Panc1 (cell line): ENCODE measurements around the gene AHRR. TPM values are rescaled to one million over a fixed set of nuclear protein-coding genes. Genes with fewer than 3 reads are reported as not detected.
A peak's percentile ranks its signal among the peaks of the same experiment; 100 is the strongest.

Experiments
- ATAC-seq: fragments of 200-7000 bp; cut with Tn5 transposase; 2 replicates; pipeline ENCODE4 v1.9.1; 2020; ENCODE audit warnings: mild to moderate bottlenecking, moderate library complexity
- BruUV-seq: library from RNA; stranded (reverse); fragments of 400-500 nt; replicated peaks from 2 replicates; lab custom pipeline; 2021; lab: Mats Ljungman, UMichigan
- CTCF ChIA-PET: fragments of 300-600 bp; sonication (Branson Sonifier 250); formaldehyde crosslinking; loops from one replicate; lab custom pipeline; 2022; ENCODE audit warnings: antibody characterized with exemption; lab: Charles Lee
- POLR2A ChIA-PET: fragments of 300-600 bp; sonication (Branson Sonifier 250); formaldehyde crosslinking; loops from one replicate; lab custom pipeline; 2022; ENCODE audit warnings: antibody characterized with exemption; lab: Charles Lee
- DNase-seq: peaks from one replicate; pipeline ENCODE4 v3.0.0-alpha.2; 2010; ENCODE audit warnings: low read depth, low spot score
- H3K27ac ChIP-seq: 2 replicates; pipeline ENCODE4 v1.5.1; 2011; ENCODE audit warnings: mild to moderate bottlenecking, low read length, inconsistent platforms
- H3K27me3 ChIP-seq: fragments of 200-500 bp; sonication (Bioruptor generic); 2 replicates; pipeline ENCODE4 v1.6.0; 2014; ENCODE audit warnings: low read length, inconsistent platforms; ENCODE audit not compliant: control insufficient read depth, insufficient read depth
- H3K36me3 ChIP-seq: fragments of 200-500 bp; sonication (Bioruptor generic); 2 replicates; pipeline ENCODE4 v1.5.1; 2014; ENCODE audit warnings: inconsistent platforms, mild to moderate bottlenecking, low read length, moderate library complexity; ENCODE audit not compliant: control insufficient read depth, insufficient read depth
- H3K4me1 ChIP-seq: 2 replicates; pipeline ENCODE4 v1.5.1; 2011; ENCODE audit warnings: inconsistent platforms, mild to moderate bottlenecking, low read length, moderate library complexity; ENCODE audit not compliant: control insufficient read depth, insufficient read depth
- H3K4me3 ChIP-seq, 2 experiments: 2 replicates each; pipeline ENCODE4 v1.5.1; 2011 to 2012; ENCODE audit warnings: low read depth in 2 of 2, low read length in 2 of 2, mild to moderate bottlenecking in 2 of 2, inconsistent platforms in 1 of 2, moderate library complexity in 1 of 2
- H3K9me3 ChIP-seq: fragments of 200-500 bp; sonication (Bioruptor generic); 2 replicates; pipeline ENCODE4 v1.5.1; 2014; ENCODE audit warnings: low read depth, mild to moderate bottlenecking, inconsistent platforms, low read length, moderate library complexity; ENCODE audit not compliant: control insufficient read depth, insufficient read depth
- CTCF ChIP-seq: fragments of 450-650 bp; IDR thresholded peaks from 2 replicates; pipeline ENCODE4 v1.5.1; 2017; ENCODE audit warnings: mild to moderate bottlenecking
- POLR2AphosphoS5 ChIP-seq: IDR thresholded peaks from 2 replicates; pipeline ENCODE4 v1.6.1; 2012; ENCODE audit warnings: mild to moderate bottlenecking, low read depth, low read length, moderate library complexity
- REST ChIP-seq, 2 experiments: IDR thresholded peaks; 2 replicates each; pipeline ENCODE4 v1.6.1; 2011 to 2012; ENCODE audit warnings: low read depth in 2 of 2, control low read depth in 1 of 2, low read length in 1 of 2, mild to moderate bottlenecking in 1 of 2, moderate library complexity in 1 of 2; ENCODE audit not compliant: insufficient read depth in 1 of 2
- SIN3A ChIP-seq: IDR thresholded peaks from 2 replicates; pipeline ENCODE4 v1.6.1; 2012; ENCODE audit warnings: low read depth, mild to moderate bottlenecking, low read length, moderate library complexity, borderline replicate concordance; ENCODE audit not compliant: insufficient read depth
- TCF7L2 ChIP-seq: IDR thresholded peaks from 2 replicates; pipeline ENCODE4 v1.6.1; 2011; ENCODE audit warnings: mild to moderate bottlenecking, low read depth, low read length, inconsistent platforms
- in situ Hi-C: cut with HindIII; loops from 2 replicates; pipeline ENCODE4 v1.10.0; 2016; ENCODE audit warnings: low sequenced_read_pairs, low pct_unique_long_range_greater_than_20kb
- intact Hi-C: fragments of 100-400 bp; cut with micrococcal nuclease; formaldehyde crosslinking; loops from one replicate; pipeline ENCODE4 v1.10.0; 2022; ENCODE audit not compliant: unreplicated experiment
- total RNA-seq: library from RNA; stranded (reverse); gene quantifications from one replicate; pipeline ENCODE4 v1.2.1, GENCODE V29; 2021; ENCODE audit not compliant: unreplicated experiment

AHRR gene
- total RNA-seq, 1 experiment from 2014 or later: 23.6 TPM

GRCh38 chr5:465591-466403 lies 144.3 kb downstream of the AHRR start:
- H3K4me3 ChIP-seq: no peak overlapping the region

DNA sequence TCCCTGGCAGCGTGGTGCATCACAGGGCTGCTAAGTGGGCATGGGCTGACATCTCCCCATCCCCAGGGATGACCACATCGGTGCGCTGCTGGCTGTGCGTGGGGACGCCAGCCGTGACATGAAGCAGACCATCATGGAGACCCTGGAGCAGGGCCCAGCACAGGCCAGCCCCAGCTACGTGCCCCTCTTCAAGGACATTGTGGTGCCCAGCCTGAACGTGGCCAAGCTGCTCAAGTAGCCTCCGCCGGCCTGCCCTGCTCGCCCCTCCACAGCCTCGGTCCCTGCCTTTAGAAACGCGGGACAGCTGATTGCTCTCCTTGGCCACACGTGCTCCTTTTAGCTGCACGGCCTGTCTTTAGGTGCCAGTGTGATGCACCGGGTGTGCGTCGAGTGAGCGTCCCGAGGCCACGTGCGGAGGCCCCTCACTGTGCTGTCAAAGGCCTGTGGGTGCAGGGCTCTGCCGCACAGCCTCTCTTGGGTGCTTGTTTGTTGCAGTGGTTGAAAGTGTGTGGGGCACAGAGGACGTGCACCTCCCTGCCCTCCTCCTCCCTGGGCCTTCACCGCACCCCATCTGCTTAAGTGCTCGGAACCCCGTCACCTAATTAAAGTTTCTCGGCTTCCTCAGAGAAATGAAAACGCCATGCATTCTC lies 145.3 kb downstream of the AHRR start:
- TF ChIP-seq CTCF: no peak
- no peak for TF ChIP-seq SIN3A
- no peak for TF ChIP-seq POLR2AphosphoS5
- no peak for TF ChIP-seq REST (IDR thresholded peaks at IDR 0.05; ENCODE audit: insufficient read depth in 1 of 2, low read depth in 2 of 2, low read length in 1 of 2)
- no peak for TF ChIP-seq TCF7L2
- H3K4me3 ChIP-seq: no peak overlapping the region
- H3K27ac ChIP-seq: no peak overlapping the region
- in situ Hi-C loops: no loop called here
- ChIA-PET POLR2A (no interaction called here), CTCF (interaction anchor here (0.6 kb wide), 1 partner anchor 78 kb away, joined by 4 read pairs; no protein-coding TSS in a partner anchor)
- H3K4me1 ChIP-seq: peaks cover 9% of the 10 kb centered on the region; the same call in 1 of the 2 replicates
- peaks cover 5% of the 10 kb centered on the region for H3K36me3 ChIP-seq
- no TSS peak for BruUV-seq
- no peaks in the 10 kb centered on the region for H3K9me3 ChIP-seq
- no peaks in the 10 kb centered on the region for H3K27me3 ChIP-seq
- DNase-seq: no peak
- 0 out of 2 replicates have a peak, but pooled peaks have one; percentile 23 for ATAC-seq
- intact Hi-C loops: no loop called here

More at GRCh38 chr5:465591-466403, 144.3 kb downstream of the AHRR start:
- CTCF ChIA-PET: no interaction called here
- 0 out of 2 replicates have a peak, but pooled peaks cover under 1% of the 10 kb centered on the region for H3K4me1 ChIP-seq
- H3K27me3 ChIP-seq: no peaks in the 10 kb centered on the region
- no peak for ATAC-seq
- H3K27ac ChIP-seq: no peak overlapping the region
- no peak for DNase-seq
- BruUV-seq: no TSS peak
- intact Hi-C loops (no loop called here), in situ Hi-C loops (no loop called here)
- TF ChIP-seq CTCF (no peak), SIN3A (no peak), TCF7L2 (no peak)
- H3K36me3 ChIP-seq: peaks cover 5% of the 10 kb centered on the region
- no peaks in the 10 kb centered on the region for H3K9me3 ChIP-seq
- POLR2A ChIA-PET: no interaction called here
